Measurements from ENCODE around the gene INPP5B.
A peak's percentile ranks its signal among the peaks of the same experiment; 100 is the strongest.
"Not testable (repeated sequence)": the region's sequence is repeated elsewhere in the genome, so short reads cannot be mapped to it uniquely, and the experiment has no call there.

The INPP5B gene

GRCh38 chr1:37948841-37949240 is 2.0 kb upstream of the INPP5B start:
- H3K36me3 ChIP-seq, result peaks cover 6% of the 10 kb centered on the region; the same call in 1 of the 2 replicates
- H3K9ac ChIP-seq, result no peak overlapping the region
- no peak overlapping the region for H3K27ac ChIP-seq
- H3K9me3 ChIP-seq, result no peaks in the 10 kb centered on the region
- H3K4me2 ChIP-seq, result no peak overlapping the region
- H4K20me1 ChIP-seq, result no peaks in the 10 kb centered on the region
- H3K4me1 ChIP-seq, result peaks cover 49% of the 10 kb centered on the region
- no peak overlapping the region for H3K4me3 ChIP-seq
- no peaks in the 10 kb centered on the region for H3K27me3 ChIP-seq
- no peak for TF ChIP-seq Cebpa-rat (IDR thresholded peaks at IDR 0.05)

GRCh38 chr1:37948166-37948565 is 1.3 kb upstream of the INPP5B start:
- Histone ChIP-seq H3K9me3 (no peaks in the 10 kb centered on the region), H3K4me3 (no peak overlapping the region), H4K20me1 (no peaks in the 10 kb centered on the region), H3K27ac (no peak overlapping the region), H3K4me1 (peaks cover 42% of the 10 kb centered on the region), H3K27me3 (no peaks in the 10 kb centered on the region), H3K9ac (no peak overlapping the region), H3K4me2 (no peak overlapping the region), H3K36me3 (peaks cover 13% of the 10 kb centered on the region)
- no peak for TF ChIP-seq Cebpa-rat (IDR thresholded peaks at IDR 0.05)

- Histone ChIP-seq H3K36me3 (peaks cover 14% of the 10 kb centered on the region), H3K4me1 (peaks cover 34% of the 10 kb centered on the region), H3K4me2 (peak overlapping the region; percentile 90), H3K4me3 (peak overlapping the region; percentile 90), H3K9me3 (no peaks in the 10 kb centered on the region), H3K27me3 (no peaks in the 10 kb centered on the region), H4K20me1 (no peaks in the 10 kb centered on the region), H3K27ac (peak overlapping the region; percentile 90), H3K9ac (peak overlapping the region; percentile 83)
- TF ChIP-seq Cebpa-rat (IDR thresholded peaks at IDR 0.05), result no peak
These were observed 511 bp upstream of the INPP5B start for GRCh38 chr1:37947364-37947763.

- Histone ChIP-seq H3K4me2 (peak overlapping the region; percentile 90), H3K4me3 (peak overlapping the region; percentile 90), H3K9ac (peak overlapping the region; percentile 83), H3K27ac (peak overlapping the region; percentile 90), H3K9me3 (no peaks in the 10 kb centered on the region), H3K27me3 (no peaks in the 10 kb centered on the region), H3K36me3 (peaks cover 18% of the 10 kb centered on the region), H4K20me1 (no peaks in the 10 kb centered on the region), H3K4me1 (peaks cover 21% of the 10 kb centered on the region)
- TF ChIP-seq Cebpa-rat (IDR thresholded peaks at IDR 0.05), result no peak
These were observed 830 bp downstream of the INPP5B start for GRCh38 chr1:37945743-37946702.

- Histone ChIP-seq H3K27me3 (no peaks in the 10 kb centered on the region), H3K4me2 (peak overlapping the region; percentile 90), H3K4me3 (no peak overlapping the region), H3K27ac (peak overlapping the region; percentile 90; the same call in 1 of the 2 replicates), H3K4me1 (peaks cover 21% of the 10 kb centered on the region), H3K9me3 (no peaks in the 10 kb centered on the region), H3K9ac (no peak overlapping the region), H4K20me1 (no peaks in the 10 kb centered on the region), H3K36me3 (peaks cover 26% of the 10 kb centered on the region)
- TF ChIP-seq Cebpa-rat (IDR thresholded peaks at IDR 0.05), result no peak
These were observed 1.6 kb downstream of the INPP5B start for GRCh38 chr1:37945251-37945650.

- no peak overlapping the region for H3K27ac ChIP-seq
- H3K27me3 ChIP-seq, result no peaks in the 10 kb centered on the region
- no peak overlapping the region for H3K4me2 ChIP-seq
- no peaks in the 10 kb centered on the region for H3K9me3 ChIP-seq
- no peak overlapping the region for H3K4me3 ChIP-seq
- no peak overlapping the region for H3K9ac ChIP-seq
- H4K20me1 ChIP-seq, result no peaks in the 10 kb centered on the region
- H3K36me3 ChIP-seq, result peaks cover 30% of the 10 kb centered on the region
- peaks cover 21% of the 10 kb centered on the region for H3K4me1 ChIP-seq
- TF ChIP-seq Cebpa-rat (IDR thresholded peaks at IDR 0.05), result no peak
These were observed 2.0 kb downstream of the INPP5B start for GRCh38 chr1:37944816-37945215.

GRCh38 chr1:37944086-37944763 is 2.6 kb downstream of the INPP5B start:
- TF ChIP-seq Cebpa-rat (IDR thresholded peaks at IDR 0.05), result no peak
- H3K27ac ChIP-seq, result no peak overlapping the region
- no peaks in the 10 kb centered on the region for H3K27me3 ChIP-seq
- H3K9ac ChIP-seq, result no peak overlapping the region
- H3K4me3 ChIP-seq, result no peak overlapping the region
- no peaks in the 10 kb centered on the region for H3K9me3 ChIP-seq
- peaks cover 21% of the 10 kb centered on the region for H3K4me1 ChIP-seq
- no peak overlapping the region for H3K4me2 ChIP-seq
- H3K36me3 ChIP-seq, result peaks cover 36% of the 10 kb centered on the region
- H4K20me1 ChIP-seq, result no peaks in the 10 kb centered on the region

GRCh38 chr1:37940299-37940947 is 6.4 kb downstream of the INPP5B start:
- Histone ChIP-seq H3K4me3 (no peak overlapping the region), H3K27me3 (no peaks in the 10 kb centered on the region), H3K9ac (no peak overlapping the region), H3K4me2 (no peak overlapping the region), H3K27ac (no peak overlapping the region), H3K36me3 (peaks cover 64% of the 10 kb centered on the region), H3K4me1 (peaks cover 4% of the 10 kb centered on the region; the same call in 1 of the 2 replicates), H3K9me3 (no peaks in the 10 kb centered on the region), H4K20me1 (no peaks in the 10 kb centered on the region)
- no peak for TF ChIP-seq Cebpa-rat (IDR thresholded peaks at IDR 0.05)

- not testable (repeated sequence) for H3K4me1 ChIP-seq, H4K20me1 ChIP-seq, H3K9ac ChIP-seq, H3K4me3 ChIP-seq, H3K4me2 ChIP-seq, H3K27me3 ChIP-seq, H3K9me3 ChIP-seq, H3K27ac ChIP-seq
- peaks cover 62% of the 10 kb centered on the region for H3K36me3 ChIP-seq
These were observed 10.1 kb downstream of the INPP5B start for GRCh38 chr1:37936760-37937159.
